ENCODE measurements around the gene EPB41L4B. TPM values are rescaled to one million over a fixed set of nuclear protein-coding genes. Genes with fewer than 3 reads are reported as not detected.
A peak's percentile ranks its signal among the peaks of the same experiment; 100 is the strongest.

Gene EPB41L4B
- total RNA-seq, 2 donors from 2014 or later, result 87.3 to 151 TPM

- H3K9ac ChIP-seq (ENCODE audit: low read depth in 2 of 2, low read length in 2 of 2), result peak overlapping the region in 1 of 2 donors; percentile 58
- intact Hi-C loops (cut with DNase I), result no loop called here
- H3K27me3 ChIP-seq, result no peaks in the 10 kb centered on the region
- H3K36me3 ChIP-seq, result no peaks in the 10 kb centered on the region
- no peaks in the 10 kb centered on the region for H3K9me3 ChIP-seq
- H3K27ac ChIP-seq, result peak overlapping the region; percentile 52
- TF ChIP-seq CTCF (IDR thresholded peaks at IDR 0.05), result no peak
- DNase-seq, result no peak
- no peak overlapping the region for H3K4me3 ChIP-seq
- H3K4me1 ChIP-seq, result no peaks in the 10 kb centered on the region
Observed at GRCh38 chr9:109329638-109330258, 8.9 kb upstream of the EPB41L4B start.

- Histone ChIP-seq H3K36me3 (no peaks in the 10 kb centered on the region), H3K27ac (peak overlapping the region; percentile 52), H3K27me3 (no peaks in the 10 kb centered on the region), H3K4me1 (no peaks in the 10 kb centered on the region), H3K9ac (ENCODE audit: low read depth in 2 of 2, low read length in 2 of 2) (peak overlapping the region in 1 of 2 donors; percentile 58), H3K9me3 (no peaks in the 10 kb centered on the region), H3K4me3 (no peak overlapping the region)
- TF ChIP-seq CTCF (IDR thresholded peaks at IDR 0.05), result no peak
- DNase-seq, result peak; percentile 80
- intact Hi-C loops (cut with DNase I), result no loop called here
Observed at GRCh38 chr9:109328978-109329637, 8.2 kb upstream of the EPB41L4B start.

GRCh38 chr9:109325089-109325488 is 4.2 kb upstream of the EPB41L4B start:
- no peak overlapping the region for H3K9ac ChIP-seq (ENCODE audit: low read depth in 2 of 2, low read length in 2 of 2)
- intact Hi-C loops (cut with DNase I), result no loop called here
- no peaks in the 10 kb centered on the region for H3K36me3 ChIP-seq
- H3K4me3 ChIP-seq, result no peak overlapping the region
- peaks cover 3% of the 10 kb centered on the region for H3K27me3 ChIP-seq
- no peaks in the 10 kb centered on the region for H3K9me3 ChIP-seq
- no peaks in the 10 kb centered on the region for H3K4me1 ChIP-seq
- H3K27ac ChIP-seq, result no peak overlapping the region
- no peak for TF ChIP-seq CTCF (IDR thresholded peaks at IDR 0.05)
- DNase-seq, result no peak

GRCh38 chr9:109323771-109324170 is 2.9 kb upstream of the EPB41L4B start:
- intact Hi-C loops (cut with DNase I), result loop anchor here (2.0 kb wide), 1 partner anchor 131 kb away; no protein-coding TSS in a partner anchor
- no peak for TF ChIP-seq CTCF (IDR thresholded peaks at IDR 0.05)
- Histone ChIP-seq H3K27ac (no peak overlapping the region), H3K9me3 (no peaks in the 10 kb centered on the region), H3K36me3 (no peaks in the 10 kb centered on the region), H3K27me3 (peaks cover 10% of the 10 kb centered on the region), H3K9ac (ENCODE audit: low read depth in 2 of 2, low read length in 2 of 2) (no peak overlapping the region), H3K4me3 (no peak overlapping the region), H3K4me1 (no peaks in the 10 kb centered on the region)
- DNase-seq, result no peak

GRCh38 chr9:109321727-109322126 is 868 bp upstream of the EPB41L4B start:
- Histone ChIP-seq H3K27me3 (peaks cover 10% of the 10 kb centered on the region), H3K9ac (ENCODE audit: low read depth in 2 of 2, low read length in 2 of 2) (no peak overlapping the region), H3K4me1 (no peaks in the 10 kb centered on the region), H3K4me3 (no peak overlapping the region), H3K27ac (no peak overlapping the region), H3K9me3 (no peaks in the 10 kb centered on the region), H3K36me3 (no peaks in the 10 kb centered on the region)
- intact Hi-C loops (cut with DNase I), result loop anchor here (2.0 kb wide), 1 partner anchor 129 kb away; no protein-coding TSS in a partner anchor
- DNase-seq, result no peak
- TF ChIP-seq CTCF (IDR thresholded peaks at IDR 0.05), result no peak

Data from colonic mucosa (tissue), 4 donors.